HepG2 (cell line): ENCODE data around the gene STARD13. TPM values are rescaled to one million over a fixed set of nuclear protein-coding genes. Genes with fewer than 3 reads are reported as not detected.

Experiments
- ATAC-seq: fragments of 200-7000 bp; cut with Tn5 transposase; 3 replicates; pipeline ENCODE4 v1.9.1; 2020; ENCODE audit warnings: mild to moderate bottlenecking, moderate library complexity
- BruUV-seq: library from RNA; stranded (reverse); fragments of 400-500 nt; replicated peaks from 2 replicates; lab custom pipeline; 2021; lab: Mats Ljungman, UMichigan
- CTCF ChIA-PET: fragments of 300-600 bp; formaldehyde crosslinking; extraction: SDS; loops from one replicate; lab custom pipeline; 2021; ENCODE audit warnings: low total read pairs, inconsistent platforms, low intra/inter-chr PET ratio; lab: Yijun Ruan, JAX
- POLR2A ChIA-PET: fragments of 350-600 bp; sonication (Branson Sonifier 250); formaldehyde crosslinking; loops from one replicate; lab custom pipeline; 2020; ENCODE audit warnings: antibody characterized with exemption, inconsistent platforms; lab: Yijun Ruan, JAX
- DNase-seq: peaks from one replicate; pipeline ENCODE4 v3.0.0-alpha.2; 2015; ENCODE audit warnings: low spot score
- FAIRE-seq: peaks from 3 replicates; lab custom pipeline; 2011; peaks lifted over from hg19 to GRCh38; lab: Jason Lieb, UNC
- H2AFZ ChIP-seq: one replicate; pipeline ENCODE4 v1.6.1; 2011; ENCODE audit warnings: low read length, inconsistent platforms
- H3K27ac ChIP-seq: fragments of 300-600 bp; 3 replicates; pipeline ENCODE4 v1.8.0; 2011; ENCODE audit warnings: mixed run types, mild to moderate bottlenecking, mixed read lengths, low read length, inconsistent platforms; ENCODE audit not compliant: insufficient read depth; ENCODE audit errors: extremely low read length
- H3K27me3 ChIP-seq, 2 experiments: fragments of 200-600 bp in 1 of 2; 2 replicates in 1 of 2; 3 replicates in 1 of 2; pipeline versions ENCODE4 v1.6.0 to v1.8.0; 2011; ENCODE audit warnings: low read length in 2 of 2, mild to moderate bottlenecking in 2 of 2, moderate library complexity in 2 of 2, inconsistent platforms in 1 of 2; ENCODE audit not compliant: insufficient read depth in 2 of 2, control insufficient read depth in 1 of 2
- H3K36me3 ChIP-seq, 2 experiments: fragments of 200-600 bp in 1 of 2; replicated peaks in 1 of 2; 2 replicates in 1 of 2; 3 replicates in 1 of 2; pipeline versions ENCODE4 v1.5.1 to v1.8.0; 2011; ENCODE audit warnings: low read length in 2 of 2, inconsistent platforms in 1 of 2; ENCODE audit not compliant: insufficient read depth in 2 of 2, control insufficient read depth in 1 of 2
- H3K4me1 ChIP-seq: 2 replicates; pipeline ENCODE4 v1.5.1; 2012; ENCODE audit warnings: low read length, inconsistent platforms; ENCODE audit not compliant: insufficient read depth
- H3K4me2 ChIP-seq: 2 replicates; pipeline ENCODE4 v1.6.0; 2011; ENCODE audit warnings: low read depth, low read length, inconsistent platforms
- H3K4me3 ChIP-seq, 3 experiments: fragments of 200-600 bp in 1 of 3; sonication (generic), shearing (Covaris generic) in 1 of 3; replicated peaks in 1 of 3; 2 replicates each; pipeline ENCODE4 v1.5.1; 2011 to 2016; ENCODE audit warnings: low read length in 3 of 3, inconsistent platforms in 2 of 3, low read depth in 2 of 3, mild to moderate bottlenecking in 2 of 3, control low read depth in 1 of 3, mixed read lengths in 1 of 3; ENCODE audit not compliant: insufficient read depth in 1 of 3
- H3K79me2 ChIP-seq: one replicate; pipeline ENCODE4 v1.6.1; 2011; ENCODE audit warnings: low read length, inconsistent platforms; ENCODE audit not compliant: insufficient read depth
- H3K9ac ChIP-seq: 2 replicates; pipeline ENCODE4 v1.6.0; 2011; ENCODE audit warnings: mild to moderate bottlenecking, low read depth, low read length, inconsistent platforms; ENCODE audit not compliant: insufficient read depth
- H3K9me3 ChIP-seq: 2 replicates; pipeline ENCODE4 v1.5.1; 2012; ENCODE audit warnings: mild to moderate bottlenecking, low read length
- H4K20me1 ChIP-seq: 2 replicates; pipeline ENCODE4 v1.6.0; 2011; ENCODE audit warnings: inconsistent platforms, mild to moderate bottlenecking, low read length, moderate library complexity; ENCODE audit not compliant: insufficient read depth
- KLF13 ChIP-seq: sonication (generic); formaldehyde crosslinking; IDR thresholded peaks from 2 replicates; pipeline ENCODE4 v1.4.0; 2020; ENCODE audit warnings: mild to moderate bottlenecking, missing genetic modification reagents
- MZF1 ChIP-seq: sonication (generic); formaldehyde crosslinking; IDR thresholded peaks from 2 replicates; pipeline ENCODE4 v1.8.1; 2023; ENCODE audit warnings: mild to moderate bottlenecking, missing genetic modification reagents, borderline replicate concordance
- TAF1 ChIP-seq: sonication (generic); formaldehyde crosslinking; IDR thresholded peaks from 2 replicates; pipeline ENCODE4 v1.4.0; 2020; ENCODE audit warnings: missing genetic modification reagents
- ZFP36 ChIP-seq: fragments of 150-350 bp; IDR thresholded peaks from 2 replicates; pipeline ENCODE4 v1.6.1; 2018; ENCODE audit warnings: borderline replicate concordance, low read length, low read depth; ENCODE audit not compliant: partially characterized antibody
- ZFP82 ChIP-seq: sonication (generic); formaldehyde crosslinking; IDR thresholded peaks from 2 replicates; pipeline ENCODE4 v1.5.1; 2020; ENCODE audit warnings: mild to moderate bottlenecking, missing genetic modification reagents, borderline replicate concordance
- ZNF672 ChIP-seq: sonication (generic); formaldehyde crosslinking; IDR thresholded peaks from 2 replicates; pipeline ENCODE4 v1.8.1; 2022; ENCODE audit warnings: missing genetic modification reagents
- WGBS: methylation state at CpG from one replicate; pipeline ENCODE4 v1.1.6; 2017; ENCODE audit warnings: low lambda C conversion rate; 5-methylcytosine and 5-hydroxymethylcytosine counted together
- in situ Hi-C: cut with HindIII; loops from 2 replicates; pipeline ENCODE4 v1.10.0; 2017; ENCODE audit warnings: low pct_unique_long_range_greater_than_20kb; ENCODE audit not compliant: extremely low pct_ligation_motif_present
- intact Hi-C: fragments of 100-400 bp; cut with micrococcal nuclease; formaldehyde crosslinking; loops from one replicate; pipeline ENCODE4 v1.10.0; 2022; ENCODE audit not compliant: unreplicated experiment
- polyA plus RNA-seq, 8 experiments: library from polyadenylated mRNA; depleted of rRNA in 3 of 8; stranded (reverse) in 7 of 8; unstranded in 1 of 8; fragments of >200 nt; fragmentation: Illumina TruSeq in 4 of 8; extraction: Trizol in 4 of 8; gene quantifications; 2 replicates each; pipeline versions ENCODE4 v1.2.1 to v1.2.3, GENCODE V29; 2011 to 2016; ENCODE audit warnings: low read depth in 4 of 8, missing spikeins in 1 of 8, mixed read lengths in 1 of 8; ENCODE audit not compliant: insufficient read depth in 1 of 8
- total RNA-seq, 5 experiments: library from RNA; depleted of rRNA; stranded (reverse); fragments of >200 nt; fragmentation: Illumina TruSeq; extraction: Trizol; gene quantifications; 2 replicates each; pipeline ENCODE4 v1.2.3, GENCODE V29; 2016; ENCODE audit warnings: low read depth in 1 of 5

Gene STARD13
- total and polyA plus RNA-seq, 2 of the 13 experiments (the other 11 are each of a cell fraction or from before 2014, with no cell fraction given): 12.8 to 14.3 TPM

GRCh38 chr13:33189470-33189869 is 96.1 kb downstream of the STARD13 start:
- Histone ChIP-seq H3K36me3 (peaks cover 2 to 6% of the 10 kb centered on the region in 2 experiments; a peak in 2 of 5 replicates), H3K79me2 (peaks cover 7% of the 10 kb centered on the region), H3K4me1 (peaks cover 21% of the 10 kb centered on the region), H2AFZ (no peak overlapping the region), H3K4me2 (no peak overlapping the region), H3K4me3 (no peak overlapping the region), H3K9me3 (no peaks in the 10 kb centered on the region), H3K27ac (no peak overlapping the region), H3K27me3 (no peaks in the 10 kb centered on the region), H3K9ac (no peak overlapping the region), H4K20me1 (no peaks in the 10 kb centered on the region)
- FAIRE-seq (no peak), DNase-seq (no peak), ATAC-seq (no peak)
- no peak for TF ChIP-seq MZF1 (CRISPR knock-in tag)
- BruUV-seq: no TSS peak
- in situ Hi-C loops: no loop called here
- WGBS: 98% methylated on average over 6 of the region's 6 CpGs
- intact Hi-C loops: no loop called here
- CTCF ChIA-PET: no interaction called here
- POLR2A ChIA-PET: no interaction called here

GRCh38 chr13:33188093-33188882 is 97.3 kb downstream of the STARD13 start:
- Histone ChIP-seq H3K9me3 (no peaks in the 10 kb centered on the region), H3K4me3 (no peak overlapping the region), H3K27me3 (no peaks in the 10 kb centered on the region), H3K36me3 (peaks cover 2 to 6% of the 10 kb centered on the region in 2 experiments; a peak in 2 of 5 replicates), H4K20me1 (no peaks in the 10 kb centered on the region), H3K79me2 (no peaks in the 10 kb centered on the region), H3K4me1 (peaks cover 9% of the 10 kb centered on the region), H3K4me2 (no peak overlapping the region), H3K27ac (no peak overlapping the region), H2AFZ (no peak overlapping the region), H3K9ac (no peak overlapping the region)
- POLR2A ChIA-PET: no interaction called here
- CTCF ChIA-PET: no interaction called here
- intact Hi-C loops: no loop called here
- ATAC-seq (no peak), FAIRE-seq (no peak), DNase-seq (no peak)
- in situ Hi-C loops: no loop called here
- TF ChIP-seq ZNF672 (CRISPR knock-in tag) (no peak), KLF13 (no peak), ZFP82 (CRISPR knock-in tag) (no peak), ZFP36 (no peak), TAF1 (CRISPR knock-in tag) (no peak)
- BruUV-seq: no TSS peak
- 97% methylated on average over 3 of the region's 4 CpGs for WGBS
